HG03175 (cell line): ENCODE results near the gene AGAP3.

Experiments
- ATAC-seq: cut with Tn5 transposase; IDR thresholded peaks from one replicate; pipeline ENCODE4 v1.9.1; 2021; ENCODE audit warnings: mild to moderate bottlenecking, moderate library complexity; ENCODE audit not compliant: unreplicated experiment

Gene AGAP3

DNA sequence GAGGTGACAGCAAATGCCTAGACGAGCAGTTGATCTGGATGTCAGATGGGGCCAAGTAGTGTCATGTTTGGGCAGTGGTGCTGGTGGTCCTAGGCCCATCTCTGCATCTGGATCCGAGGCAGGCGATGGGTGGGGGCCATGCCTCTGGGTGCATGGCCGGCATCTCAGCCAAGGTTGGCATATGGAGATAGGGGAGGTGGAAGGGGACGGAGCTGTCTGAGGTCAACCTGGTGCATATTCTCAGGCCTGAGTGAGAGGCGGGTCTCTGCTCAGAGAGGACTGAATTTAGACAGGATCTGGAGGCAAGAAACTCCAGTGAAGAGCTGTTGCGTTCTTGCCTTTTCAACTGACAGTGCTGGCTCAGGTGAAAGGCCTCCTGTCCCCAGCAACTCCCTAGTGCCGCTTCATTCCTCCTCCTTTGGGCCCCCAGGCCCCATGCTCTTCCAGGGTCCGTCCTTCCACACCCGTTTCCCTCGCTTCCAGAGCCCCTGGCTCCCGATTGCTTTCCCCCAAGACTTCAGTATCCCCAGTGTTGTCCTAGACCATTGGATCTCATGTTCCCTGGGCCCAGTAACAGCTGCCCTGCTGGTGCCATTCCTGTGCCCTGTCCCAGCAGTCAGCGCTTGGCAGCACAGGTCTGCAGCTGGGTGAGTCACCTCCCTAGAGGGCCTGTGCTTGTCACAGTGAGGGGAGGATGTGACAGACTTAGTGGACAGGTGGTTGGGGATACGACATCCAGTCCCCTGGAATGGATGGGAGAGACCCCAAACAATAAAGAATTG is 48.7 kb downstream of the AGAP3 start:
- ATAC-seq, result no peak

DNA sequence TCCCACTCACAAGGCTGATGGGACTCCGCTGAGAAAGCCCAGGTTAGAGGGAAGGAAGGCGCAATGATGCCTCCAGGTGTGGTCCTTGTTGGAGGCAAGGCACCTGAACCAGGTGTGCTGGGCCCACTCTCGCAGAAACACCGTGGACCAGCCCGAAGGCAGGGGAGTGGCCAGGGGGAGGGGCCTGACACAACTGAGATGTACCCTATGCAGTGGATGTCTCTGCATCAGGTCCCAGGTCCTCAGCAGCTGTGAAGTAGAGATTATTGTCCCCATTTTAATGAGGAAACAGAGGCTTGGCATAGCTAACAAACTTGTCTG is 49.2 kb downstream of the AGAP3 start:
- no peak for ATAC-seq

DNA sequence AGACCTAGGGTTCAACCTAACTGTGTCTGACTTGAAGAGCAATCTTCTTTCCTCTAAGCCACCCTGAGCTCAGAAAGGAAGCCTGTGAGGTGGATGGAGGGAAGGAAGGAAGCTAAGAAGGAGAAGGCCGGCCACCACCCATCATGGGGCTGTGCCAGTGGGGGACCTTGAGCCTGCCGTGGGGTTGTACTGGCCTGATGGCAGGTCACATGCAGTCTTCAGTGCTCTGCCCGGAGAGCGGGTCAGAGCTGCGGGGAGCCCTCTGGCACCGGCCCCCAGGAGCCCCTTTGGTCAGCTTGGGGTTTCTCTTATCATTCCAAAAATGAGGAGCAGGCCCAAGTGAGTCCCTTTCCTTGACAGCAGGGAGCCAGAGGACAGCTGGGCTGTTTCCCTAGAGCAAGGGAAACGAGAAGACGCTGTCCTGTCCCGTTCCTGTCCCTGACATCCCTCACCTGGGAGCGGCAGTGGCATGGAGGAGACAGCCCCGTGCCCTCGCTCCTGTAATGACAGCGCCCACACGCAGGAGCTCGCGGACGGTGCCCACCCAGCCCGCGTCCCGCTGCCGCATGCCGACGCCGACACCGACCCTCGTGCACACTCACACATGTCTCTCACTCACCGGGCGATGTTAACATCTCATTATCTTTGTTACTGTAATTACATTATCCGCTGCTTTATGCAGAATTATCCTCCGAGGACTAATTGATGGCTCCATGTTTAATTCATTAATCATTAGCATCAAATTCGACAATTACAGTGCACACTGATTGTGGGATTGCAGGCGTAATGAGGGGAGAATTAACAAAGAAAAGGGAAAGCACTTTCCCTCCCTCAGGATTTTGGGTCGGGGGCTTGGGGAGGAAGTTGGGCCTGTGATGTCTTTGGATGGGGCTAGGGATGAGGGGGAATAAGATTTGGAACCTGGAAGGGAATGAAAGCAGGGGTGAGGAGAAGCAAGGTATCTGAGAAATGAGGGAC is 49.9 kb downstream of the AGAP3 start:
- ATAC-seq, result no peak

DNA sequence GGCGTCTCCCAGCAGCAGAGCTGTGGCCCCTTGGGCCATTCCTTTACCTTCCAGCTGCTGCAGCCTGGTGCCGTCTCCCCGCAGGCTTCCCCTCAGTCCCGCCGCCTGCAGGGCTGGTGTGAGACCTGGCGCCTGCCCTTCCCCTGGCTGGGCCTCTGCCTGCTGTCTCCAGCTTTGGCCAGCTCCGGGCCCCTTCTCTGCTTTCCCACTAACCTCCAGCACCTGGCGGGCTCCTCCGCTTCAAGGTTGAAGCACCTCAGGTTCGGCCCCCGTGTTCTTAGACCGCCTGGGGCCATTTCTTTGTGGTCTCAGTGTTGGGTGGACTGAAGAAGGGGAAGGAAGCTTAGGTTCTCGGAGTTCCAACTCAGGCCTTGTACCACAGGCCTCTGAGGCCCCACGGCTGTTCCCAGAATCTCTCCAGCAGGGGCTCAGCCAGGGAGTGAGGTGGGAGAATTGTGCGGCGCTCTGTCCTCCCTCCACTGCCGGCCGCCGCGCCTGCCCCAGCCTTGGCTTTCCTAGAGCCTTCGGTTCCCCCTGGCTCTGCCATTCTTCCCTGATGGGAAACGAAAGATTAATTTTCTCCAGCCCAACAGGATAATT is 50.9 kb downstream of the AGAP3 start:
- no peak for ATAC-seq

DNA sequence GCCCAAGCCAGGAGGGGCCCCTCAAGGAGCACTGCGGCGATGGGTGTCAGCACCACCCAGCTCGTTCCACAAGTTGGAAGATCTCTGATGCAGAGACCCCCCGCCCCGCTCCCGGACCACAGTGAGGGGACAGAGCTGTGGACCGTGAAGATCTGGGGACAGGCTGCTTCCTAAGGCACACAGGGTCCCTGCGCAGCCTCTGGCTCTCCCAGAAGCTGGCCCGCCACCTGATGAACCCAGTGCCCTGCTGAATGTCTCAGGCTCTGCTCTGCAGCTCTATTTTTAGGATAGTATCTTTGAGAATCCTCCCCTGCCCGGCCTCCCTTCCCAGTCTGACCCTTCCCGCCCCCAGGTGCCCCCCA is 51.5 kb downstream of the AGAP3 start:
- ATAC-seq, result no peak

DNA sequence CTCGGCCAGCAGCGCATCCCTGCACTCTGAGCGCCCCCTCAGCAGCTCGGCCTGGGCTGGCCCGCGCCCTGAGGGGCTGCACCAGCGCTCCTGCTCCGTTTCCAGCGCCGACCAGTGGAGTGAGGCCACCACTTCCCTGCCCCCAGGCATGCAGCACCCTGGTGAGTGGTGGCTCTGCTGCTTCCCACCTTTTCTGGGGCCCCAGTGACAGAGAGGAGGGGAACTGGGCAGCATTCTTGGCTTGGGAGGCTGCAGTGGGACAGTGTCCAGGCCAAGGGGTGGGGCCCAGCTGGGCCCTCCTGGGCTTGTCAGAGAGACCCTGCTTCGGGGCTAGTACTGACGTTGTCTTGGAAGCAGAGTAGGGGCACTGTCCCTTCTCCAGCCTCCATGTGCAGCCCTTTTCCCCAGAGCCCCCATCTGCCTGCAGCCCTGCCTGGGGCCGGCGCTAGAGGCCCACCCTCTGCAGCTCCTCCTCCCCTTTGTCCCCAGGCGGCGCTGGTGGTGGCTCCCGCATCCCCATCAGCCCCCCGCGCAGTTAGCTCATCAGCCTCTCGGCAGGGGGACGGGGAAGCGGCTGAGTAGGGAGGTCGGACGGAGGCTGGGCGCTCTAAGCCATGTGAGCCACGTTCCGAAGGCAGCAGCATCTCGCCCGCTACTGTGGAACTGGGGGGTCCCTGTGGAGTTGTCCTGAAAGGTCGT is 52.0 kb downstream of the AGAP3 start:
- no peak for ATAC-seq

DNA sequence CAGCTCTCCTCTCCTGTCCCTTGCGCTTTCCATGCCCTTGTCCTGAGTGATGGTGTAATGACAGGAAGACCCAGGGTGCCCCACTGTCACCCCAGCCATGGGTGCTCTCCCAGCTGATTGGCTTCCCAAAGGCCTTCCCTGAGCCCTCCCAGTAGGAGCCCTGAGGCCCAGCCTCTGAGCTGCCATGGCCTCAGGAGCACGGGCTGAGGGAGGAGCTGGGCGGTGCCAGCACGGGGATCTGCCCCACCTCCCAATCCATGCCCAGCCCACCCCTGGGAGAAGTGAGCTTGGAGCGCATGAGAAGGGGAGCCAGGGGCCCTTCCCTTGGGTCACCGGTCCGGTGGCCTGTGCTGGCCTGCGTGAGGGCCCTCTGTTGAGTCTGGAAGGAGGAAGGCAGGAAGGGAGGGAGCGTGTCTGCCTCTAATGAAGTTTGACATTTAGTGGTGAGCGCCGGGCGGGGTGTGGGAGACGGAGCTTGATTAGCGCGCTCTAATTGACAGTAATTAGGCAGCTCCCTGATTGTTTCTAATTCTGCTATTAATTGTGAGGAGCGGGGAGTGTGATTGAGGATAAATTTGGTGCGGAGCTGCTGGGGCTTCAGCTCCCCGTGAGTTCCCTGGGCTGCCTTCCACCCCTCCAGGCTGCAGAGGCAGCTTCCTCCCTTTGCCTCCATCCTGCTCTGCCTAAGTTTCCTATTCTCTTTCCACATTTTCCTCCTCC is 53.0 kb downstream of the AGAP3 start:
- ATAC-seq, result no peak

DNA sequence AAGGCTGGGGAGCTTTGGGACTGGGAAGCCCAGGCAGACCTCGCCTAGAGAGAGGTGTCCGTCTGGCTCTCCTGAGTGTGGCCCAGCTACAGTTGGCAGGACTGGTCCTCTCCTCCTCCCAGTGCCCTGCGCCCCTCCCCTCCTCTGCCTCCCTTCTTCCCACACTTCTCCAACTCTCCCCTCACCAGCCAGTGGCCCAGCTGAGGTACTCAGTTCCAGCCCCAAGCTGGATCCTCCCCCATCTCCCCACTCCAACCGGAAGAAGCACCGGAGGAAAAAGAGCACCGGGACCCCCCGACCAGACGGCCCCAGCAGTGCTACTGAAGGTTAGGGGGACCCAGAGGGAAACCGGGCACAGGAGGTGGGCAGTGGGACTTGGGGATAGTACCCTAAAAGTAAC is 53.5 kb downstream of the AGAP3 start:
- ATAC-seq, result no peak

DNA sequence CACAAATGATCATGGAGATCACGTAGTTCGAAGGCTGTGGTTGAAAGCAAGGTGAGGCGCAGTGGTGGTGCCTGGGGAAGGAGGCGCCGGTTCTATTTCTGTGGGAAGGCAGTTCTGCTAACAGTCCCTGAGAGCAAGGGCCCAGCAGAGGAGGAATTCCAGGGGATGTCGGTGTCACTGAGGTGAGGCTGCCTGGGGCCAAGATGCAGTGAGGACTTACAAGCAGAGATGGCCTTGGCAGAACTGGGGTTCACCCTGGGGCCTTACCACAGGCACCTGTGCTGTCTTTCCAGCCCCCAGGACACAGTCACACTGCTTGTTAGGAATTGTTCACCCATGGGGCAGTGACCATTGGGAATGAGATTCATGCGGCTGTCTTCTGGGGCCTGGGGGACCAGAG is 54.6 kb downstream of the AGAP3 start:
- ATAC-seq, result no peak

DNA sequence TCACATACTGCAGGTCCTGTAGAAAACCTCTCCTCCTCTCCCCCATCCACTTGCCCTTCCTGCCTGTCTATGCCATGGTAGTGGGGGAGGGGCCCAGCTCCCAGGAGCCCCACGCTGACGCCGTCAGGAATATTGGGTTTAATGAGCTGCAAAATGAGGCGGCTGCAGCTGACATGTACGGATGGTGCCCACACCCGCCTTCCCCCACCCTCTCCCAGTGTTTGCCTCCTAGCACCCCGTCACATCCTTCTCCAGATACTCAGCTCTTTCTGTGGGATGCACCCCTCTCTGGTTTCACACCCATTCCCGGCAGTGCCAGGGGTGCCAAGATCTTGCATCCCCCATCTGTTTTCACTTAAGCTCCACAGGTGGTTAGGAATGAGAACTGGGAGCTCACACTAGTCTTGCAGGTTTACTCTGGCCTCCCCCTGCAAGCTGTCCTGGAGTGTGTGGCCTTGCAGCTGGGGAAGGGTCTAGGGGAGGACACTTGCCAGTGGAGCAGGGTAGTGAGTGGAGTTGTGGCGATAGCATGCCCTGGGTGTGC is 55.1 kb downstream of the AGAP3 start:
- ATAC-seq, result no peak

DNA sequence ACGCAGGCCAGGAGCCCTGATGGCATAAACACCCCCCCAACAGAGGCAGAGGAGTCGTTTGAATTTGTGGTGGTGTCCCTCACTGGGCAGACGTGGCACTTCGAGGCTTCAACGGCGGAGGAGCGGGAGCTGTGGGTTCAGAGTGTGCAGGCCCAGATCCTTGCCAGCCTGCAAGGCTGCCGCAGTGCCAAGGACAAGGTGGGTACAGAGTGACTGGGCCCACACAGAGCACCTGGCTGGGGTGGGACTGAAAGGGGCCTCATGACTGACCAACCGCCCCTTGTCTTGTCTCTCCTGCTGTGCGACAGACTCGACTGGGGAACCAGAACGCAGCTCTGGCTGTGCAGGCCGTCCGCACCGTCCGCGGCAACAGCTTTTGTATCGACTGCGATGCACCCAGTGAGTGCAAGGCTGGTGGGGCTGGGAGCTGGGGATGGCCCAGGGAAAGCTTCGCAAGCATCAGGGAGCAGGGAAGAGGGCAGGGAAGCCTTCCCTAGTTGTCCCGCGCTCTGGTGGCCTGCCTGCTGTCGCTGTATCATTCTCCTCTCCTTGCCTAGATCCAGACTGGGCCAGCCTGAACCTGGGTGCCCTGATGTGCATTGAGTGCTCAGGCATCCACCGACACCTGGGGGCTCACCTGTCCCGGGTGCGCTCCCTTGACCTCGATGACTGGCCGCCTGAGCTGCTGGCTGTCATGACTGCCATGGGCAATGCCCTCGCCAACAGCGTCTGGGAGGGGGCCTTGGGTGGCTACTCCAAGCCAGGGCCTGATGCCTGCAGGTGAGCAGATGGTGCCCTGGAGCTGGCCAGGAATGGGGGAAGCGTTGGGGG is 55.8 kb downstream of the AGAP3 start:
- no peak for ATAC-seq

DNA sequence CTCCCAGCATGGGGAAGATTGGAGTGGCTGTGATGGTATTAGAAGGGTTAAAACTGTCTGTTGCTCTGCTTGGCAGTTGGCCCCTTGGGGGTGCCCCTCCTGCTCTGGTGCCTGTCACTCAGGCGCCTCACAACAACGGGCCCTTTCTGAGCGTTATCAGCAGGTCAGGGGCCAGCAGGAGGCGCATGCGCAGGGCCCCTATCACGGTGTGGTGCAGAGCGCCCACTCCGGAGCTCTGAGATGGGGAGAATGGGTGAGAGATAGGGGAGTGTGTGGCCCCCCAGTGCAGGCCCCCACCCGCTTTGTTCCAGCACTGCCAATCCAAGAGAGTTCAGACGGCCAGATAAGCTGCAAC is 56.4 kb downstream of the AGAP3 start:
- no peak for ATAC-seq

DNA sequence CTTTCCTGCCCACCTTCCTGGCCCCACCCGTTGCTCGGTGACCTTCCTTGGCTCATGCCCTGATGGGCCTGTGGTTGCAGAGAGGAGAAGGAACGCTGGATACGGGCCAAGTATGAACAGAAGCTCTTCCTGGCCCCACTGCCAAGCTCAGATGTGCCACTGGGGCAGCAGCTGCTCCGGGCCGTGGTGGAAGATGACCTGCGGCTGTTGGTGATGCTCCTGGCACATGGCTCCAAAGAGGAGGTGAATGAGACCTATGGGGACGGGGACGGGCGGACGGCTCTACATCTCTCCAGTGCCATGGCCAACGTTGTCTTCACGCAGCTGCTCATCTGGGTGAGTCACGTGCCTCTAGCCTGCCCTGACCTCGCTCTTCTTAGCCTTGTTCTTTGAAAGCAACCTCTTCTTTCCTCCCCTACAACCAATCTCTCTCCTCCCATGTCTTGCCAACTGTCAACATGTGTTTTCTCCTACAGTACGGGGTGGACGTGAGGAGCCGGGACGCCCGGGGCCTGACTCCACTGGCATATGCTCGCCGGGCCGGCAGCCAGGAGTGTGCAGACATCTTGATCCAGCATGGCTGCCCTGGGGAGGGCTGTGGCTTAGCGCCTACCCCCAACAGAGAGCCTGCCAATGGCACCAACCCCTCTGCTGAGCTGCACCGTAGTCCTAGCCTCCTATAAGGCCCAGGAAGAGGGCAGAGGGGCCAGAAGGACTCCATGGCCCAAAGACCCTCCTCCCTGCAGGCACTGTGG is 57.2 kb downstream of the AGAP3 start:
- ATAC-seq, result no peak

DNA sequence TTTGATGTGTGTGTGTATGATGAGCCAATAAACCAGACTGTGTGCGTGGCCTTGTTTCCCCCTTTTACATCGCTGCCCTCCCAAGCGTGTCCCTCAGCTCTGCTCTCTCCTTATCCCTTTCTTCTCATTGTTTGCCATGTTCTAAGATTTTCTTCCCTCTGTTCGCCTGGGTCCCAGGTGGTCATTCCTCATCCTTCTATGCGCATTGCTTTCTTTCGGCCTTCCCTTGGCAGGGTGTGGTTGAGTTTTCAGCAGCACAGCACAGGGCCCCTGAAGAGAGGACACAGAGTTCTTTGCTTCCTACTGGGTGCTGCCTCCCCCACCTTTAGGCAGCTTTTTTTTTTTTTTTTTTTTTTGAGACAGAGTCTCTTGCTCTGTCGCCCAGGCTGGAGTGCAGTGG is 58.1 kb downstream of the AGAP3 start:
- ATAC-seq, result no peak

DNA sequence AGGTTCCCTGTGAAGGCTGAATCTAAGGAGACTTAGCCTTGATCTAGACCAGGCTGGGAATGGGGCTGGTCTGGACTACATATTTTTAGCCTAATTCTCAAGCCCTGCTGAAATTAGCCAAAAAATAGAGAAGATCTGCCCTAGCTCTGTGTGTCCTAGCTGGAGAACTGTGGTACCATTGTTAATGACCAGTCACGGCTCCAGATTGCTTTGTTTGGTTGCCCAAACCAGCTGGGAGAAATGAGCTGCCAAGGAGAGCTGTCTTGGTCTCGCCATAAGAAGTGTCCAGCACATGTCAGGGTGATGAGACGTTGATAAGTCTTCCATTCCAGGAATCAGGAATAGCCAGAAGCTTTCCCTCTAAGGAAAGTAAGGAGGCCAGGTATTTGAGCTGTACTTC is 60.5 kb downstream of the AGAP3 start:
- no peak for ATAC-seq

DNA sequence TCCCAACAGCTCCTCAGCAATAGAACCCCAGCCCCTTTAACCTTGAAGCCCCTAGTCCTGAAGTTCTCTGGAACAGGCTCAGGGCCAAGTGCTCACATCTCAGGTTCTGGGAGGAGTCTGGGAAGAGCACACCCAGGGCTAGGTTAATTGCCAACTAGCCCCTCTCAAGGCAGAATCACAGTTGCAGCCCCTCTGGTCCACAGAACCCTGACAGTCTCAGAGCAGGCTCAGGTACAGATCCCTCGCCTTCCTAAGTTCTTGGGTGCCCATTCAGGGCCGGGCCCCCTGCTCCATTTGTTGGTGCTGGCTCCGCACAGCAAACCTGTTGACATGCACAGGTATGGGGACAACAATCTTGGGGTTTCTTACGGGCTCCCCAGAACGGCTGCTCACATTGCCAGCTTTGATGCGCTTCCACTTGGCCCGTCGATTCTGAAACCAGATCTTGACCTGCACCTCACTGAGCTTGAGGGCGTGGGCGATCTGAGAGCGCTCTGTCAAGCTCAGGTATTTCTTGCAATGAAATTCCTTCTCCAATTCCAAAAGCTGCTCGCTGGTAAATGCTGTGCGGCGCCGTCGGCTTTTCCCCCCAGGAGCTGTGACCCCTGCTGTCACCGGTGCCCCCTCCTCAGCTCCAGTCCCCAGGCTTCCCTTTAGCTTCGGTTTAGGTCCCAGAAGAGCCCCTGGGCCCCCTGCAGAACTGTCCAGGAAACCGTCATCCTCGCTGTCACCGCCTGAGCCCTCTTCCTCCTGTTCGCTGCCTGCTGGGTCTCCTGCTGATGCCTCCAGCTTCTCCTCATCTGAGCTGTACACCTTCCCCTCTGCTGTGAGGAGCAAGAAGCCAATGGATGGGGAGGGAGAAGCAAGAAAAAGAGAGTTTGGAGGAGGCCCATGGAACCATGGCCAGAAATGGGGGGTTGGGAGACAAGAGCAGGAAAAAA is 62.3 kb downstream of the AGAP3 start:
- no peak for ATAC-seq

DNA sequence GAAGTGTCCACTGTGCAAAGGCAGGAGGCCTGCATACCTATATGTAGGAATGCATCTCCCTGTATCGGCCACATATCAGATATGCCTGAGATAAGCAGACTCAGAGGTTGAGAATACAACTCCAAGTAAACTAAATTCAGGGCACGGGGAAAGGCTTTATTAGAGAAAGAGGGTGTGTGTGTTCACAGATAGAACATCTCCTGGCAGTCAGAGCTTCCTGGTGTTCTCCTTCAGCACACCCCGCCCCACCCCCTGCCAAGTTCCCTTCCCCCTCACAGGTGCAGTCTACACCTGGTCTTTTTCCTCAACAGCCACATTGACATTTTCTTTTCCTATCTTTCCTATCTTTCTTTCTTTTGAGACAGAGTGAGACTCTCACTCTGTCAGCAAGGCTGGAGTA is 64.1 kb downstream of the AGAP3 start:
- no peak for ATAC-seq
